ENCODE results near the gene CD9.
"Not testable (repeated sequence)": the region's sequence is repeated elsewhere in the genome, so short reads cannot be mapped to it uniquely, and the experiment has no call there.

The CD9 gene, protein sequence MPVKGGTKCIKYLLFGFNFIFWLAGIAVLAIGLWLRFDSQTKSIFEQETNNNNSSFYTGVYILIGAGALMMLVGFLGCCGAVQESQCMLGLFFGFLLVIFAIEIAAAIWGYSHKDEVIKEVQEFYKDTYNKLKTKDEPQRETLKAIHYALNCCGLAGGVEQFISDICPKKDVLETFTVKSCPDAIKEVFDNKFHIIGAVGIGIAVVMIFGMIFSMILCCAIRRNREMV

DNA sequence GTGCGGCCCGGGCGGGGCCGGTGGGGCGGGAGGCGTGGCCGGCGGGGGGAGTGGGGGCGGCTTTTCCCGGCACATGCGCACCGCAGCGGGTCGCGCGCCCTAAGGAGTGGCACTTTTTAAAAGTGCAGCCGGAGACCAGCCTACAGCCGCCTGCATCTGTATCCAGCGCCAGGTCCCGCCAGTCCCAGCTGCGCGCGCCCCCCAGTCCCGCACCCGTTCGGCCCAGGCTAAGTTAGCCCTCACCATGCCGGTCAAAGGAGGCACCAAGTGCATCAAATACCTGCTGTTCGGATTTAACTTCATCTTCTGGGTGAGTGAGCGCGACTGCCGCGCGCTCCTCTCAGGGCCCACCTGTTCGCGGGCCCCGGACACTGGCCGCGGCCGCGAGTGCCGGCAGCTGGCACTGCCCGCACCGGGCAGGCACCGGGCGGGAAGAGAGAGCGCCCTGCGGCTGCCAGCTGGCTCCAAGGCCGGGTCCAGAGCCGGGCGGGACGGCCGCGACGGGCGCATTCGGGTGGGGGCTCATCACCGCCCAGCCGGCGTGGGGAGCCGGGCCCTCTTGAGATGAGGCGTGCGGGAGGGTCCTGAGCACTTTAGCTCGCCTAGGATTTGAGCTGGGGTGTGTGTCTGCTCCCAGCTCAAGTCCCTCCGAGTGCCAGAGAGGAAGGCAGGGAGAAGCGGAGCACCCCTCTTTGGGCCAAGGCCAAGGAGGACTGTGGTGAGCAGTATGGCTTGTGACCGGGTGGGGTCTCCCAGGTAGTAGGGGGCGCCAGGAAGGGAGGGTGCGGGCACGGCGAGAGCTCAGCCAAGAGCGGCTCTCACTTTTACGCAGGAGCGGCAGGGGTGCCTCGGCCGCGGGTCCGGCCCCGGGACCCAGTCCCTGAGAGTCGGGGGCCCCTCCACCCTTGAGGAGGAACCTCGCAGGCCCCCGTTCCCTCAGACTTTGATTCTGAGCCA, at the start of gene CD9:
Gene CD9 (plus strand): TSS at position 145 of the 957 bp plus-strand sequence. CDS start 100 bp downstream, at position 245.
- TF ChIP-seq, protein P1, sequence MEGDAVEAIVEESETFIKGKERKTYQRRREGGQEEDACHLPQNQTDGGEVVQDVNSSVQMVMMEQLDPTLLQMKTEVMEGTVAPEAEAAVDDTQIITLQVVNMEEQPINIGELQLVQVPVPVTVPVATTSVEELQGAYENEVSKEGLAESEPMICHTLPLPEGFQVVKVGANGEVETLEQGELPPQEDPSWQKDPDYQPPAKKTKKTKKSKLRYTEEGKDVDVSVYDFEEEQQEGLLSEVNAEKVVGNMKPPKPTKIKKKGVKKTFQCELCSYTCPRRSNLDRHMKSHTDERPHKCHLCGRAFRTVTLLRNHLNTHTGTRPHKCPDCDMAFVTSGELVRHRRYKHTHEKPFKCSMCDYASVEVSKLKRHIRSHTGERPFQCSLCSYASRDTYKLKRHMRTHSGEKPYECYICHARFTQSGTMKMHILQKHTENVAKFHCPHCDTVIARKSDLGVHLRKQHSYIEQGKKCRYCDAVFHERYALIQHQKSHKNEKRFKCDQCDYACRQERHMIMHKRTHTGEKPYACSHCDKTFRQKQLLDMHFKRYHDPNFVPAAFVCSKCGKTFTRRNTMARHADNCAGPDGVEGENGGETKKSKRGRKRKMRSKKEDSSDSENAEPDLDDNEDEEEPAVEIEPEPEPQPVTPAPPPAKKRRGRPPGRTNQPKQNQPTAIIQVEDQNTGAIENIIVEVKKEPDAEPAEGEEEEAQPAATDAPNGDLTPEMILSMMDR (IDR thresholded peaks at IDR 0.05; ENCODE audit: low read depth, low read length, missing control alignments), result no peak
- DNase-seq (ENCODE audit: low read depth), result no peak
- peak within 1 kb of the TSS; percentile 65 for H3K4me3 ChIP-seq (ENCODE audit: low read depth, low read length)
- in situ Hi-C loops (cut with HindIII; ENCODE audit: low sequenced_read_pairs), result no loop called here

DNA sequence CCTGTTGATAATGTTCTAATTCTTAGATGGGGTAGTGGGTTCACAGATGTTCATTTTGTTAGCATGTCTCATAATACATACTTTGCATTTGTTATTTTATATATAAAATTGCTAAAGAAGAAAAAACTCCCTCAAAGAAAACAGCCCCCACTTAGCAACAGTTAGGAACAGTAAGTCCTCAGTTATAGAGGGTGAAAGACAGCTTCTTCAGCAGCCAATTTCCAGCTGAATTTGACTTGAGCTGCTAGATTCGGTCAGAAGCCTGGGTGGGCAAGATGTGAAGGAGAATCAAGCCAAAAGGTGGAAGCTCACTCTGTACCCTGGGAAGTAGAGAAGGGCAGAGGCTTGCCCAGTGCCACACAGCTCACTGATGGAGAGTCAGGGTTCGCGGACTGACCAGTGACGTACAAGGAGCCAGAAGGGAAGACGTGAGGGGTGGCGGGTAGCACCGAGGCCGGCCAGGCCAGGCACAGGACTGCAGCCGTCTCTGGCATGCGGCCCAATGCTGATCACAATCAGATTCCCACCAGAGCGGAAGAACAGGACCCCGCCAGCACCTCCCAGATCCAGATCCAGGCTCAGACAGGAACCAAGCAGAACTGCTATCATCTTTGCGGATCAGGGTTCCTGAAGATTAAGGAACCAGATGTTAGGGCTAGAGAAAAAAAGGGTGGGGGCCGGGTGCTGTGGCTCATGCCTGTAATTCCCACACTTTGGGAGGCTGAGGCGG, 45.3 kb upstream of the CD9 start:
- TF ChIP-seq, protein P1 (IDR thresholded peaks at IDR 0.05; ENCODE audit: low read depth, low read length, missing control alignments), result no peak
- no peak for DNase-seq (ENCODE audit: low read depth)
- H3K4me3 ChIP-seq (ENCODE audit: low read depth, low read length), result no peak overlapping the region
- in situ Hi-C loops (cut with HindIII; ENCODE audit: low sequenced_read_pairs), result no loop called here

DNA sequence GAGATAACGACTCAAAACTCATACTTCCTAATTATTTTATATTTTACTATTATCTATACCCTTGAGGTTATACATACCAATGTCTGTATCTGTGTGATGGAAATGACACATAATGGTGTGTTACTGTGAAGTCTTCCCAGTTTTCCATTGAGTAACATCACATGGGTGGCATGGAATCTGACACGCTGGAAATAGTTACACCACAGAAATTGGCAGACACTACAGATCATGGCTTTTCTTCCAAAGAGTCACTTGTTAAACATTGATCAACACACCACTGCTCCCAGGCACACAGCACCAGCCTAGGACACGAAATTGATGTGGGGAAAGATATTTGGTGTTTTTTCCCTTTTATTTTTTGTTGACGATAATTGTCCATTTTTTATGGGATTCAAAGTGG, 42.7 kb upstream of the CD9 start:
- DNase-seq (ENCODE audit: low read depth), result no peak
- TF ChIP-seq, protein P1 (IDR thresholded peaks at IDR 0.05; ENCODE audit: low read depth, low read length, missing control alignments), result no peak

DNA sequence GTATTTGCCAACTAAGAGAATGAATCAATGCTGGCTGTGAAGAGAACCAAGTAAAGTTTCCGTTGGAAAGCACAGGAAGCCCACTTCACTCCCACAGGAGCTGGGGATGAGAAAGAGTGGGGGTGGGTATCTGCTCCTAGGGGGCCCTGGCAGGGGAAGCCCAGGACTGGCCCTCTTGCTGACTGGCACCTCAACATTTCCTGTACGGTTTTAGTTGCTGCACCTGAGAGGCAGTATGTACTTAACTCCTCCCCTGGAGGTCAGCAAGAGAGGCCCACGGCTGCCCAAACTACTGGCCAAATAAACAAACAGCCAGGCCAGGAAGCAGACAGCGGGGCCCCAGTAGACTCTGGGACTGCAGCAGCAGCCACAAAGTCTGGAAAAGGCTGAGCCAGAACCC, 41.9 kb upstream of the CD9 start:
- TF ChIP-seq, protein P1 (IDR thresholded peaks at IDR 0.05; ENCODE audit: low read depth, low read length, missing control alignments), result no peak
- no peak for DNase-seq (ENCODE audit: low read depth)
- in situ Hi-C loops (cut with HindIII; ENCODE audit: low sequenced_read_pairs), result no loop called here
- H3K4me3 ChIP-seq (ENCODE audit: low read depth, low read length), result no peak overlapping the region

More for the DNA sequence above, 42.7 kb upstream of the CD9 start:
- in situ Hi-C loops (cut with HindIII; ENCODE audit: low sequenced_read_pairs), result no loop called here
- H3K4me3 ChIP-seq (ENCODE audit: low read depth, low read length), result no peak overlapping the region

DNA sequence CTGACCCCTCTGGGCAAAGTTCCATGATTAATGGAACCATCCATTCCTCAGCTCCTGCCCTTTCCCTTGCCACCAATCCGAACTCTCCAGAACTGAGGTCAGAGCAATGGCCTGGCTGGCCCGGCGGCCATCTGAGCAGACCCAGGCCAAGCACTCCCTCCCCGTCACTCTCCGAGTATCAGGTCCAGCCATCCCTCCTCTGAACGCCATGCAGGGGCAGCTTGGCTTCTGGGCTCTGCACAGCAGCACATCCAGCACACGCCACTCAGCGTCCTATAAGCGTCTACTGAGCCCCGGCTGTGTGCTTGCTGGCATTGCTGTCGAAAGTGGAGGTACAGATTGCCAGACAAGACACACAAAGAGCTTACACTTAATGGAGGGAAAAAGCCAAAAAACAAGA, 41.5 kb upstream of the CD9 start:
- in situ Hi-C loops (cut with HindIII; ENCODE audit: low sequenced_read_pairs), result no loop called here

DNA sequence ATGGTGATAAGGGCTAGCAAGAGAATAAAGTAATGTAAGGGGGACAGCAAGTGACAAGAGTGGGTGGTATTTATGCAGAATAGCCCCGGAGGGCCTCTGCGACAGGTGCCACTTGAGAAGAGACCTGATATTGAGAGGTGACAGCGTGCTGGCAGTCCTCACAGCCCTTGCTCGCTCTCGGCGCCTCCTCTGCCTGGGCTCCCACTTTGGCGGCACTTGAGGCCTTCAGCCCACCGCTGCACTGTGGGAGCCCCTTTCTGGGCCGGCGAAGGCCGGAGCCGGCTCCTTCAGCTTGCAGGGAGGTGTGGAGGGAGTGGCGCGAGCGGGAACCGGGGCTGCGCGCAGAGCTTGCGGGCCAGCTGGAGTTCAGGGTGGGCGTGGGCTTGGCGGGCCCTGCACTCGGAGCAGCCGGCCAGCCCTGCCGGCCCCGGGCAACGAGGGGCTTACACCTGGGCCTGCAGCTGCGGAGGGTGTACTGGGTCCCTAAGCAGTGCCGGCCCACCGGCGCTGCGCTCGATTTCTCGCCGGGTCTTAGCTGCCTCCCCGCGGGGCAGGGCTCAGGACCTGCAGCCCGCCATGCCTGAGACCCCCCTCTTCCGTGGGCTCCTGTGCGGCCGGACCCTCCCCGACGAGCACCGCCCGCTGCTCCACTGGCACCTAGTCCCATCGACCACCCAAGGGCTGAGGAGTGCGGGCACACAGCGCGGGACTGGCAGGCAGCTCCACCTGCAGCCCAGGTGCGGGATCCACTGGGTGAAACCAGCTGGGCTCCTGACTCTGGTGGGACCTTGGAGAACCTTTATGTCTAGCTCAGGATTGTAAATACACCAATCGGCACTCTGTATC, 40.8 kb upstream of the CD9 start:
- H3K4me3 ChIP-seq (ENCODE audit: low read depth, low read length); DNase-seq (ENCODE audit: low read depth); in situ Hi-C loops (cut with HindIII; ENCODE audit: low sequenced_read_pairs): not testable (repeated sequence)

More for the DNA sequence above, 41.5 kb upstream of the CD9 start:
- H3K4me3 ChIP-seq (ENCODE audit: low read depth, low read length), result no peak overlapping the region
- TF ChIP-seq, protein P1 (IDR thresholded peaks at IDR 0.05; ENCODE audit: low read depth, low read length, missing control alignments), result no peak
- no peak for DNase-seq (ENCODE audit: low read depth)

DNA sequence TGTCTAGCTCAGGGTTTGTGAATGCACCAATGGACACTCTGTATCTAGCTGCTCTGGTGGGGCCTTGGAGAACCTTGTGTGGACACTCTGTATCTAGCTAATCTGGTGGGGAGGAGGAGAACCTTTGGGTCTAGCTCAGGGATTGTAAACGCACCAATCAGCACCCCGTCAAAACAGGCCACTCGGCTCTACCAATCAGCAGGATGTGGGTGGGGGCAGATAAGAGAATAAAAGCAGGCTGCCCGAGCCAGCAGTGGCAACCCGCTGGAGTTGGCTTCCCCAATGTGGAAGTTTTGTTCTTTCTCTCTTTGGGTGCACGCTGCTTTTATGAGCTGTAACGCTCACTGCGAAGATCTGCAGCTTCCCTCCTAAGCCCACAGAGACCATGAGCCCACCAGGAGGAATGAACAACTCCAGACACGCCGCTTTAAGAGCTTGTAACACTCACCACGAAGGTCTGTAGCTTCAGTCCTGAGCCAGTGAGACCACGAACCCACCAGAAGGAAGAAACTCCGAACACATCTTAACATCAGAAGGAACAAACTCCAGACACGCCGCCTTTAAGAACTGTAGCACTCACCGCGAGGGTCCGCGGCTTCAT, 40.1 kb upstream of the CD9 start:
- in situ Hi-C loops (cut with HindIII; ENCODE audit: low sequenced_read_pairs), result not testable (repeated sequence)

More for the DNA sequence above, 40.1 kb upstream of the CD9 start:
- not testable (repeated sequence) for H3K4me3 ChIP-seq (ENCODE audit: low read depth, low read length); DNase-seq (ENCODE audit: low read depth)

All from astrocyte of the cerebellum (primary cell).